RPMI7951 (cell line): ENCODE results near the gene THAP6. TPM values are rescaled to one million over a fixed set of nuclear protein-coding genes. Genes with fewer than 3 reads are reported as not detected.
"Not testable (repeated sequence)": the region's sequence is repeated elsewhere in the genome, so short reads cannot be mapped to it uniquely, and the experiment has no call there.

Source experiments
- DNase-seq: peaks from one replicate; pipeline ENCODE4 v3.0.0-alpha.2; 2012; ENCODE audit warnings: low read depth
- total RNA-seq: library from RNA; depleted of rRNA; stranded (reverse); fragments of >200 nt; shearing (Covaris generic); gene quantifications from 2 replicates; pipeline ENCODE4 v1.2.3, GENCODE V29; 2014; rRNA removed

The THAP6 gene
- 11.2 and 13.8 TPM in 2 replicates for total RNA-seq

GRCh38 chr4:75514131-75514948, at the start of gene THAP6, which contains the start of gene RCHY1:
Gene THAP6, plus strand, starts transcription at chr4:75514473. Its CDS starts 980 bp downstream, at chr4:75515453.
Gene RCHY1, minus strand, starts transcription at chr4:75514403. Its CDS starts 117 bp downstream, at chr4:75514286.
- peak; percentile 95 for DNase-seq

DNA sequence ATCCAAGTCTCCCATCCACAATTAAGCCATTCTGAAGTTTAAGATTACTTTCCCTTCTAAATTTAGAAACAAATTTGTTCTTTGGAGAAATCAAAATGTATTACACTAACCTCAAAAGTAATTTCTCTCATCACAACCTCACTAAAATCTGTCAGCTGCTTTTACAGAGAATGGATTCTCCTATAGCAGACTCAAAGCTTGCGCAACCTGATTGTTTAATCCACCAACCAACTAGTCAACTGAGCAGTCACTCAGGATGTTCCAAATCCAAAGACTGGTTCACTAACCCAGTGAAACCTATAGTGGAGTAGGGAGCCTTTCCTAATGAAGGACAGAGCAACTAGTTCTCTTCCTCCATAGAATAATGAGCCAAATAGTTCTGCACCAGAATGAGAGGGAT, 44.4 kb upstream of the THAP6 start:
- DNase-seq, result no peak

DNA sequence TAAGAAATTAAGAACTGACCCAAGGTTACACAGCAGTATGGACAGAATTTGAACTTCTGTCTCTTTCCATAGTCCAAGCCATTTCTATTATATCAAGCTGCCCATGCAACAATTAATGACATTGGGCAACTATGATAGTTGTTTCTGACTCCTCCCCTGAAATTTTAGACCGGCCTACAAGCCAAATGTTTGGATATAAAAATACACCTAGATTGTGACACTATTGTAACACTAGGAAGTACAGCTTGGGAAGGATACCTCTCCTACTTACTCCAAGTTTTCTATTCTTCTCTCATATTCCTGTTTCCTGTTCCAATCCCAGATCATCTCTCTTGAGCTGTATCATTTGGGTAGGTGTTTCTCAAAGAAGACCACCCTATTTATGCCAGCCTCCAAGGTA, 43.5 kb upstream of the THAP6 start:
- no peak for DNase-seq

DNA sequence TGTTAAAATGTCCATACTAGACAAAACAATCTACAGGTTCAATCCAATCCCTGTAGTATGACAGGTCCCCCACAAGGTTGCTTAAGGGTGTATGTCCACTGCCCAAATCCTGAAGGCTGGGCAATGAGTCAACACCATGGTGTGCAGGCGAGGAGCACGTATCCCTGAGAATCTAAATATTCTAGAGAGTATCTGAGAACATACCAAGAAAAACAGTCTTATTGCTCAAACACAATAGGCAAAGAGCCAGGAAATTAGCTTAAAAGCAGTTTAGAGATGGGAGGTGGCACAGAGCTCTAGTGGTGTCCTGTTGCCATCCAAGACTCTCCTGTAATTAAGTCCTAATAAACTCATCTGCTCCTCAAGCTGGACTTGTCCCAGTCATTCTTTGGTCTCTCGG, 37.1 kb upstream of the THAP6 start:
- DNase-seq, result no peak

GRCh38 chr4:75484190-75484589, 30.1 kb upstream of the THAP6 start:
- no peak for DNase-seq

GRCh38 chr4:75490155-75490554, 24.1 kb upstream of the THAP6 start:
- DNase-seq, result no peak

DNA sequence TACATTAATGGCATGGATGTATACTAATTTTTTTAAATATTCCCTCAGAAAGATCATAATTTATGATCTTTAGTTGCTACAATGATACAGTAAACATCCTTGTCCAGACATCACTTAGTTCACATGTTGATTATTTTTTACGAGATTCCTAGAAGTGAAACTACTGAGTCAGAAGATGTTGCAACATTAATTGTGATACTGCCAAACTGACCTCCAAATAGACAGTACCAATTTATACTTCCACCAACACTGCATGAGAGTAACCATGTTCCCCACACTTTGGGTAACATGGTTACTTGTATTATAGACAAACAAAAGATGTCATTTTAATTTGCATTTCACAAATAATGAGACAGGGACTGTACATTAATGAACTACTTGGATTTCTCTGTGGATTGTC, 19.7 kb upstream of the THAP6 start:
- peak; percentile 55 for DNase-seq

GRCh38 chr4:75495476-75495875, 18.8 kb upstream of the THAP6 start:
- DNase-seq, result no peak

DNA sequence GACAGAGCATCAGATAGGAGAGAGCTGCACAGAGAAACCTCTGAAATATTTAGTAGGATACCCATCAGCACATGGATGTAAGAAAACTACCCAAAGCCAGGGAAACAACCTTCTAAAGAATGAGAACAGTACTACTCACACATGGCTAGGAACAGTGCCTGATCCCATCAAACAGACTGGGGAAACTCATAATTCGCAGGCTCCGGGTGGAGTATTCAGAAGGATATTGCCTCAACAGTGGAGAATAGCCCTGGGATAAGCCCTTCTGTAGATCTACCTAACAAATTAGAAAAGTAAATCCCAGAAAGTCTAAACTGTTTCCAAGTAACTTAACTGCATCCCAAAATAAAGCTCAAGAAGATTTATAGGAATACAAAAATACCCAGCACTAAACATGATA, 17.9 kb upstream of the THAP6 start:
- DNase-seq, result no peak

GRCh38 chr4:75497133-75497532, 17.1 kb upstream of the THAP6 start:
- peak; percentile 7 for DNase-seq

- no peak for DNase-seq
Observed at GRCh38 chr4:75498041-75498440, 16.2 kb upstream of the THAP6 start.

DNA sequence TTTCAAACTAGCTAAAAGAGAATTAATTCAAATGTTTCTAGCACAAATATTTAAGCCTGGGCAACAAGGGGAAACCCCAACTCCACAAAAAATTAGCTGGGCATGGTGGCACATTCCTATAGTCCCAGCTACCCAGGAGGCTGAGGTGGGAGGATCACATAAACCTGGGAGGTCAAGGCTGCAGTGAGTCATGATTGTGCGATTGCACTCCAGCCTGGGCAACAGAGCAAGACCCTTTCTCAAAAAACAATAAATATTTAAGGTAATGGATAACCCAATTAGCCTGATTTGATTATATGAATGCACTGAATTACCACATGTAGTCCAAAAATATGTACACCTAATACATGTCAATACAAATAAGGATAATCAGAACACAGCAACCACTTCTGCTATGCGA, 14.4 kb upstream of the THAP6 start:
- no peak for DNase-seq

- DNase-seq, result no peak
Observed at GRCh38 chr4:75502671-75503070, 11.6 kb upstream of the THAP6 start.

DNA sequence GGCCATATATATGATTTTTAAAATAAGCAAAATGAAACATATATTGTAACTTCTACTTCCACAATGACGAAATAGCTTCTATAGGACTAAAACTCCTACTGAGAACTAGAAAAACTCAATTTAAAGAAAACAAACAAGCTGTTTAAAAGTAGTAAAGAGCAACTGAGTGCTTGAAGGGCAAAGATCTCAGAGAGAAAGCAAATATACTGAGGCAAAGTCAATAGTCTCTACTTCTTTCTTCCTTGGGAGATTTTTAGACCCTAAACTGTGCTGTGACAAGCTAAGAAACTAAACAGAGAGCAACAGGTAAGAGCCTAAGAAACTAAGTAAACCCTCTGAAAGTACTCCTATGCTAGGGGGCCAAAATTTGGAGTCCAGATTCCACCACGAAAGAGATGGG, 8.6 kb upstream of the THAP6 start:
- no peak for DNase-seq

GRCh38 chr4:75509592-75509991, 4.7 kb upstream of the THAP6 start:
- DNase-seq, result not testable (repeated sequence)

DNA sequence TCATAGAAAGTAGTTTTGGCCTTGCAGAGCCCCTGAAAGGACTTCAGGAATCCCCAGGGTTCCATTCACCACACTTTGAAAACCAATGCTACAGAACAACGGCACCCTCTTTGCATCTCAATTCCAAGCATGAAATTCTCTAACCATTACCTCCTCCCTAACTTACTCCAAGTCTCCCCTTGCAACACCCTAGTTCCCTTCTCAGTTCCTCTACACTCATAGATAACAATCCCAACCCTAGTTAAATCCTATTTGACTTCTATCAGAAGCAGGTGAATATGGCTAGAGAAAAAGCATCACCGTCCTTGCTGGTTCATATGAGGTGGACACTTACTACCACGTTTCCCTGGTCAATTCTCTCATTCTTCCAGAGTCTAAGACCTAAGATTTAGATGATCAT, 2.4 kb upstream of the THAP6 start:
- no peak for DNase-seq

GRCh38 chr4:75512386-75513211, 1.7 kb upstream of the THAP6 start:
- DNase-seq, result peak; percentile 77

- DNase-seq, result no peak
Observed at GRCh38 chr4:75513526-75514130, 645 bp upstream of the THAP6 start.

GRCh38 chr4:75514949-75515612, 808 bp downstream of the THAP6 start:
- no peak for DNase-seq

DNA sequence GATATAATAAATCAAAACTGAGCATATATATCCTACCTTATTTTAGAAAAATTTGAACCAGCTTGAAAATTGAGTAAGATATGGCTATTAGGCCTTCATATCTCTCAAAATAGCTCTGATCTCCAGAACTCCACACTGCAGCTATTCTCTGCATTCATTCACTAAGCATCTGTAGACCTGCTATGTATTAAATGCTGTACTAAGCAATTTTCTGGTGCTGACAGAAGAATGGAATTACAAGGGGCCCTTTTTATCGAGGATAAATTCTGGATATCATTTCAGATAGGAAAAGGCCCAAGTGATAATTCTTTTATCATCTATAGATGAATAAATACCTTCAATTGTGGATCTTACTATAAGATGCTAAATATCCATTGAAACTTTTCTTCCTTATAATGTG, 1.9 kb downstream of the THAP6 start:
- no peak for DNase-seq

DNA sequence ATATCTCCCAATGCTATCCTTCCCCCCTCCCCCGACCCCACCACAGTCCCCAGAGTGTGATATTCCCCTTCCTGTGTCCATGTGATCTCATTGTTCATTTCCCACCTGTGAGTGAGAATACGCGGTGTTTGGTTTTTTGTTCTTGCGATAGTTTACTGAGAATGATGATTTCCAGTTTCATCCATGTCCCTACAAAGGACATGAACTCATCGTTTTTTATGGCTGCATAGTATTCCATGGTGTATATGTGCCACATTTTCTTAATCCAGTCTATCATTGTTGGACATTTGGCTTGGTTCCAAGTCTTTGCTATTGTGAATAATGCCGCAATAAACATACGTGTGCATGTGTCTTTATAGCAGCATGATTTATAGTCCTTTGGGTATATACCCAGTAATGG, 5.2 kb downstream of the THAP6 start:
- not testable (repeated sequence) for DNase-seq

- DNase-seq, result no peak
Observed at GRCh38 chr4:75525086-75525485, 10.8 kb downstream of the THAP6 start.
